Left cardiac atrium (tissue), 4 donors: ENCODE measurements around the gene KCNE5. TPM values are rescaled to one million over a fixed set of nuclear protein-coding genes. Genes with fewer than 3 reads are reported as not detected.
"Not testable (repeated sequence)": the region's sequence is repeated elsewhere in the genome, so short reads cannot be mapped to it uniquely, and the experiment has no call there.

Experiments used
- ATAC-seq, 2 donors: fragments of 200-7000 bp; cut with Tn5 transposase; one replicate each; pipeline ENCODE4 v1.9.1; 2020; ENCODE audit warnings: mild to moderate bottlenecking in 2 of 2, moderate library complexity in 2 of 2
- DNase-seq: peaks from one replicate; pipeline ENCODE4 v3.0.0-alpha.2; 2020
- intact Hi-C, 2 donors: fragments of 100-400 bp; cut with DNase I; formaldehyde crosslinking; loops; one replicate each; pipeline versions ENCODE4 v1.14.1 to v1.15.1; 2022 to 2023
- total RNA-seq, 2 donors: library from RNA; stranded (reverse); fragmentation: NEBNext Ultra II Directional; extraction: Animal tissue kit (Norgen Biotek cat#: 25700); gene quantifications; one replicate each; pipeline ENCODE4 v1.2.1, GENCODE V29; 2021
- donor health status: DM: no; HTN: yes; CAD: no.
- donor health status: DM: no; HTN: yes; CAD: no; lungs with severe emphysema.
- donor health status: DM: yes; HTN: yes; CAD: no.
- donor health status: Dilated cardiomyopathy.

KCNE5 gene
- total RNA-seq, 2 donors from 2014 or later = 0.38 to 0.50 TPM

GRCh38 chrX:109623997-109624396 lies 975 bp downstream of the KCNE5 start:
- DNase-seq = no peak
- ATAC-seq = peak in 1 of 2 donors; percentile 42
- intact Hi-C loops = no loop called here

- DNase-seq (no peak), ATAC-seq (no peak)
- intact Hi-C loops = no loop called here
These were observed 2.7 kb downstream of the KCNE5 start for GRCh38 chrX:109622270-109622669.

DNA sequence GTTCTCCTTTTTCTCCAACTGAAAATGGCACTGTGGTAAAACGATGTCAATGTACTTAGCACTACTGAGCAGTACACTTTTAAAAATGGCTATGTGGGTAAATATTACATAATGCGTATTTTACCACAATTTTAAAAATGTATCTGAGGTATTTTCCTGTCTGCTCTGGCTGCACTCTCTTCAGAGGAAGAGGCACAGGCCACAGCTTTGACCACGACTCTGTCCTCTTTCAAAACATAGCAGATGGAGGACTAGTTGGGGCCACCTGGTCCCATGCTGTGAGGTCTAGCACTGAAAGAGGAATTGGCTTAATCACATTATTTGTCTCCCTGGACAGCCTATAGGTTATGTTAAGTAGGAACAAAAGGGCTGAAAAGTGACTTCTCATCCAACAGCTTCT lies 5.2 kb downstream of the KCNE5 start:
- no peak for DNase-seq
- ATAC-seq = no peak
- intact Hi-C loops = no loop called here

- ATAC-seq (no peak), DNase-seq (no peak)
- intact Hi-C loops = no loop called here
These were observed 10.0 kb downstream of the KCNE5 start for GRCh38 chrX:109614951-109615350.

GRCh38 chrX:109601486-109601885 lies 23.5 kb downstream of the KCNE5 start:
- ATAC-seq = no peak
- intact Hi-C loops = no loop called here
- no peak for DNase-seq

DNA sequence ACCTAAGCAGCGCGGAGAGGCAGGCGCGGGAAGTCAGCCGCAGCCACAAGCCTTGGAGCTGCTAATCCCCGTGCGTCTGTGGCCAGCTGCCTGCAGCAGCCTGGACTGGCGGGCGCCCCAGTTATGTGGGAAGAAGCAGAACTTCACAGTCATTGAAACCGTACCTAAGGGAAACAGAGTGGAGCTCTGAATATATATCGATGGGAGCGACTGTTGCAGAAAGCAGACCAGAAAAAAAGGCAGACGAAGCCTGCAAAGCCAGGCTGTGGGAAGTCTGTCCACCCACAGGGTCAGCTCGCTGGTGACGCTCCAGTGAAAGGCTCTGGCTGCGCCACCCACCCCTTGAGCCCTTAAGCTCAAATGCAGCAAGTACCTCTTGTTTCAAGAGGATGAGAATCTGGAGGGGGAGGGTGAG lies 24.7 kb downstream of the KCNE5 start:
- intact Hi-C loops = no loop called here
- DNase-seq (peak; percentile 28), ATAC-seq (peak in 1 of 2 donors; percentile 26)

GRCh38 chrX:109596015-109596414 lies 29.0 kb downstream of the KCNE5 start:
- no peak for ATAC-seq
- intact Hi-C loops = no loop called here

DNA sequence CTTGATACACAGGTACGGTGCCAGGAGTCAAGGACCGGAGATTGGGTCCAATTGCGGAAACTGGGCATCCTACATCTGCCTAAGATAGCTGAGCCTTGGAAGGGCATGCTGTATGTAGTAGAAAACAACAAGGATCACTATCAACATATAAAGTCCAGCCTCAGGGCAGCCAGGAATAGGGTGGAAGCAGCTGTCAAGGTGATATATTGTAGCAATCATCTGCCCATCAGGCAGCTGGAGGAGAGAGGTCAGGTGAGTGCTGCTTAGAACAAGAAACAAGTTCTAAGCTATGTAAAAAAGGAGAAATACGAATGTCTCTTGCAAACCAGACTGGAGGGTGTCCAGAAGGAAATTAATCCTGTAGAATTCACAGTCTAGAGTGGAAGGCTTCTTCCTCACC lies 34.8 kb downstream of the KCNE5 start:
- ATAC-seq (no peak), DNase-seq (no peak)
- intact Hi-C loops = no loop called here

More at GRCh38 chrX:109596015-109596414, 29.0 kb downstream of the KCNE5 start:
- no peak for DNase-seq

DNA sequence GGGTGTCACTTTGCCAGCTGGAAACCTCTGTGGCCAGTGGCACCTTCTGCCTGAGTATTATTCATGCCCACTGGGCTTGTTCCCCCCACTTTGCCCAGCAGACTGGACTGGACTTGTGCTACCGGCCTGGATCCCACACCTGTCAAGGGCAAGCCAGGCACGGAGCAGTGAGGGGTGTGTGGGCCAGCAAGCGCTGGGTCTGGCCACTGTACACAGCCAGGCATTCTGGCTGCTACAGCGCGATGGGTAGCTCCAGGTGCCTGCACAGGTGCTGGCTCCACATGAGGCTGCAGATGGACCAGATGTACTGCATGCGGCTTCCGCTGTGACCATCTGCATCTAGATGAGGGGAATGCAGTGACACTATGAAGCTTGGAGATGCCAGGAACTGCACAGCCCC lies 39.5 kb downstream of the KCNE5 start:
- intact Hi-C loops = no loop called here
- DNase-seq (no peak), ATAC-seq (no peak)

DNA sequence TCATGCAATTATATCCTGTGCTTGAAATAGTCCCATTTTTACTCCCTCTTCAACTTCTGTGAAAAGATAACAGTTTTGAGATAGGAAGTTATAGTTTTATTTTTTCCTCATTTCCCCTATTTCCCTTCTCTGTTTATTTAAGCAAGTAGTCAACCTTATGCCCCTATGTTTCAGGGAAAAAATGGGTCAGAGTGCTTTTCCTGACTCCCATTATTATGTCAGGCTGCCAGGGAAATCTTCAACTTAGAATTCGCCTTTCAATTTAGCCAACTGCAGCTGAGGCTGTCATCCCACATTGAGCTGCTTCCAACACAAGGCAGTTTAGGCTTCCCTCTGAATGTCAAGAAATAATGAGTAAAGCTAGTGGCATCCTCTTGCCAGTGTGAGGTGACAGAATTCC lies 46.1 kb downstream of the KCNE5 start:
- ATAC-seq = no peak
- DNase-seq = no peak
- intact Hi-C loops = no loop called here

- ATAC-seq (no peak), DNase-seq (no peak)
- intact Hi-C loops = no loop called here
These were observed 47.9 kb downstream of the KCNE5 start for GRCh38 chrX:109577055-109577454.

DNA sequence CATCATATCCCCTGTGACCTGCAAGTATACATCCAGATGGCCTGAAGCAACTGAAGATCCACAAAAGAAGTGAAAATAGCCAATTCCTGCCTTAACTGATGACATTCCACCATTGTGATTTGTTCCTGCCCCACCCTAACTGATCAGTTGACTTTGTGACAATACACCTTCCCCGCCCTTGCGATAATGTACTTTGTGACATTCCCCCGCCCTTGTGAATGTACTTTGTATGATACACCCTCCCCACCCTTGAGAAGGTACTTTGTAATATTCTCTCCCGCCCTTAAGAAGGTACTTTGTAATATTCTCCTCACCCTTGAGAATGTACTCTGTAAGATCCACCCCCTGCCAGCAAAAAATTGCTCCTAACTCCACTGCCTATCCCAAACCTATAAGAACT lies 48.9 kb downstream of the KCNE5 start:
- DNase-seq, ATAC-seq, intact Hi-C loops: not testable (repeated sequence)

Other genes starting within 250 kb of the KCNE5 start
- not detected for gene GUCY2F, start 143.1 kb downstream of the KCNE5 start, total RNA-seq
- gene NXT2, start 88.3 kb downstream of the KCNE5 start, total RNA-seq = 1 to 10 TPM; 2.6 to 4.2 TPM
- 10 to 100 TPM; 34.8 to 69.2 TPM for gene ACSL4, start 108.1 kb upstream of the KCNE5 start, total RNA-seq